GM21360 (cell line): ENCODE results near the gene PRCP.

Experiments used
- ATAC-seq: cut with Tn5 transposase; IDR thresholded peaks from one replicate; pipeline ENCODE4 v1.9.1; 2021; ENCODE audit warnings: mild to moderate bottlenecking, moderate library complexity; ENCODE audit not compliant: unreplicated experiment

Gene PRCP

DNA sequence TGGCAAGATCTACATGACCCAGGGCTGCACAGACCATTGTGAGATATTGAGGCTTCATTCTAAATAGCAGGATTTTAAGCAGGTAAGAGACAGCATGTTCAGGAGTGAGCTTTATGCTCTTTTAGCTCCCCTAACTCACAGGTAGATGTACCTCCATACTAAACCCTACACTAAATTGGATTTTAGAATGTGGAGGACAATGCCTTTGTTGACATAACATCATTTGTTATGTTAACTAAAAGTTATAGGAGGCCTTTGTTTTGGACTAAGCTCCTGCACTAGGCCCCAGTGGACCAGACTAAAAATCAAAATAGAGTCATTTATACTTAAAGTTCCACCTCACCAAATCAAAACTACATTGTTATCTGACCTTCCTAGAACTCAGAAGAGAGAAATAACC, 8.1 kb upstream of the PRCP start:
- no peak for ATAC-seq

DNA sequence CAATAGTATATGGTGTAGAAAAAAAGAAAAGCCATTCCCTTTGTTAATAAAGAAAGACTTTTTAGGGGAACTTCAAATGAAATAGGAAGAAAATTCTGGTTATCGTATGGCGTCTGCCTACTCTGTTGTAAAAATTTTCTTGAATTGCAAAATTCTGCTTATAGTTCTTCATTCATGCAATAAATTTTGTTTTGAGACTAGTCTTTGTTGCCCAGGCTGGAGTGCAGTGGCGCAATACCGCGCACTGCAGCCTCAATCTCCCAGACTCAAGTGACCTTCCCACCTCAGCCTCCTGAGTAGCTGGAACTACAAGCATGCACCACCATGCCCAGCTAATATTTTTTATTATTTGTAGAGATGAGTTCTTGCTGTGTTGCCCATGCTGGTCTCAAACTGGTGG, 7.1 kb upstream of the PRCP start:
- no peak for ATAC-seq

DNA sequence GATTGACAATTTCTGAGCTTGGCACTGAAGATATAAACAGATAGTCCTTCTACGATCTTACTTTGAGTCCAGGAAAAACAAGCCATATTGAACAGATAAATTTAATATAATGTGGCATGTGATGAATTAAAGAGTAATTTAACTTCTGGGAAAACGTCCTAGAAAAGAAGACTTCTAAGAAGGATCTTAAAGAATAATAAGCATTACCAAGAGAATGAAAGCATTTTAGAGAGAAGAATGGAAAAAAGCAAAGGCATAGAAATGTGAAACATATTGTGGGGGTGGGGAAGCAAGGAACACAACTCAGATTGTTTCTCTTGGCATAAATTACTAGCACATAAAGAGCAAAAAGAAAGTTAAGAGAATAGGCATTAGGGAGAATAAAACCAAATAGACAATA, 6.7 kb upstream of the PRCP start:
- ATAC-seq = no peak

DNA sequence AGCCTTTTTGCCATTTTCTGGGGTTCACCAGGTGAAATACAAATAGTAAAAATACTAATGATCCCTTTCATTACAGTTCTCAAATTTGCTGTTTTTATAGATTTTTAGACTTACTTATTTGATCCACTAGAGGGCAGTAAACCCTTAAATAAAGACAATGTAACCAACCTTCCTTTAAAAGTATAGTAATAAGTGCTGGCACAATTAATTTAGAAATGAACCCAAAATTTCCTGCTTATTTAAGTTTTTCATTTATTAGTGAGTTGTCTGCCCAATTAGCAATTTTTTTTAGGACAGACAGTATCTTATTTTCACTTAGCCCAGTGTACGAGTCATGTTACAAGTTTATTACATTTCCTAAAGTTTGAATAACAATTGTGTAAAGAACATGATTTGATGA, 6.0 kb upstream of the PRCP start:
- no peak for ATAC-seq

DNA sequence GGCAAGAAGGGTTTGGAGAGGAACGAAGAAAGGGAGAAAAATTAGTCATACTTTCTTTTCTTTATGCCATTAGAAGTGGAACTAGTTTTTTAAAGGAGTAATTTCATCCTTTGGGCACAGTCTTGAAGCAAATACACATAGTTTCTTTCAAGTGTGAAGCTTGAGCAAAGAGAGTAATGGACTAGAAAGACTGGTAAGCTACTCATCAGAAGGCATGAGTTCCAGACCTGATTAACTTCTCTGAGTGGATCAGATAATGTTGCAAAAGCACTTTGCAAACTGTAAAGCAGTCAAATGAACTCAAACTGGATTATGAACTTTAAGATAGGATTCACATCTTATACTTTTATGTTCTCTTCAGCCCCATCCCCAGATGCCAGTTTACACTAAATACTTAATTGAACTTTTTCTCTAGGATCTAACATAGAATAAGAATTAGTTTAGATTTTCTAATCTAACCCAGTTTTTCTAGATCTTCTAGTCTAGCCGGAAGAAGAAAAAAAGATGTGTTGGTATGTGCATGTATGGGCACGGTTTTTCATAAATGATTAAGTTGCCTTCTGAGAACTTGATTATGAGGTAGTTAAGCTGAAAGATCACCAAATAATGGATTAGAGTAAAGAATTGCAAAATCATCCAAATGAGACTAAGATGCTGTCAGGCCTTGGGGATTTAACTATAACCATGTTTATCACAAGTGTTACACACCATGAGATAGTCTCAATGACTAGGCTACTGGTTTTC, 3.8 kb upstream of the PRCP start:
- no peak for ATAC-seq

DNA sequence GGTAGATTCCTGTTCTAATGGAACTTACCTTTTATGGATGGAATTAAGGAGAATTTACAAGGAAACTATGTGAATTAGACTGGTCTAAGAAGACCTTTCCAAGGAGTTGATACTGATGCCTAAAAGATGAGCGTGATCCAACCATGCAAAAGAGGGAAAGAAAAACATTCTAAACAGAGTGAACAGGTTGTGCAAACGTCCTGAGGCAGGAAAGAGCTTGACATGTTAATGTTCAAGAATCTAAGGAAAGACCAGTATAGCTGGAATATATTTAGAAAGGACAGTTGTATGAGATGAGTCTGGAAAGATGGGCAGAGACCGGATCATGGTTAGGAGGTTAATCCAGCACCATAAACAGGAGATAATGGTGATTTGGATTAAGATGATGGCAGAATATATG, 2.6 kb upstream of the PRCP start:
- no peak for ATAC-seq

DNA sequence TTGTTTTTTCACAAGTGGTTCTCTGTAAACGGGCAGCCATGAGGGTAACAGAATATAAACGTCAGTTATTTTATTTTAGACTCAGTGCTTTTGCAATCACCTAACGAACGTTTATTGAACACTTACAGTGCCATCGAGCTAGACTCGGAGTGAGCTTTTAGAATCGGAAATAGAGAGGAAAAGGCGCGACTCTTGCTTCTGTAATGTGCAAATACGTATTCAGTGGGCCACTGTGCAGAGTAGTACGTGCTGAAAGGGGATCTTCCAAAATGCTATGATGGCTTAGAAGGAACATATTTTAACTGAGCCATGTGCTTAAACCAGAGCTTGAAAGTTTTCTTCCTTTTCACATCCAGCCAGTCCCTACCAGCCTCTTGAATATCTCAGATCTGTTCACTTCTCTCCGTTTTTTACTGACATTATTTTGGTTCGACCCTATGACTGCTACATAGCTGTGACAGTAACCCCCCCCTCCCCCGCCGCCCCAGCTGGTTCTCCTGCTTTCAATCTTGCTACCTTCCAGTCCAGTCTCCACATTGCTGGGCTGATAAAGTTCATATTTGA, 1.8 kb upstream of the PRCP start:
- ATAC-seq = no peak

DNA sequence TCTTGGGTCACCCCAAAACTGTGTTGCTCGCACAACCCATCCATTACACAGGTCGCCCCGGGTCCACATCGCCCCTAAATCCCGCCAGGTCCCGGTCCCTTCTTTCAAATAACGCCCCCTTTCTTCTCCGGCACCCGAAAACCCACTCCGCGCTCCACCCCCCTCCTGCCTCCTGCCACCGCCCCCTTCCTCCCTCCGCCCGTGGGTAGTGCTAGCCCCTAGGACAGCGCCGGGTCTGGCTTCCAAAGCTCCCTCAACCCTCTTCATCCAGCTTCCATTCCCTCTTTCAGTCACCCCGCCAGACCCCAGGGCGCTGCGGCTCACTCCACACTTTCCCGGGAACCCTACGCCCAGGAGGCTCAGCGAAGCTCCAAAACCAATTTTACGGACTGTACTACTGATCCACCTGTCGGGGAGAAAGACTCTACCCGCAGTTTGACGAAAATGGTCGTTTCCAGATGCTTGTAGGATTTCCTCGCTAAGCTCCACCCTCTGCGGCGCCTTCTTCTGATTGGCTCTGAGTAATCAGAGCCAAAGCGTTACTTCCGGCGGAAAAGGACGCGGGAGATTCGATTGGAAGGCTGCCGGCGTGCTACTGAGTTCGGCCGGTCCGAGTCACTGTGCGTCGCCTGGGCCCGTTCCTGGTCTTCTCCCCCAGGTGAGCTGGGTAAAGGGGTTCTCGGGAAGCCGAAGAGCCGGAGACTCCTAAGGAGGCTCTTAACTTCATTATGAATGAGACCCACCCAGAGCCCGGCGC, 1.1 kb upstream of the PRCP start, which contains the start of gene DDIAS:
TSS of gene DDIAS (plus strand) at position 572 of the 757 bp plus-strand sequence. CDS start 13,003 bp downstream, outside the sequence.
- peak; percentile 70 for ATAC-seq

DNA sequence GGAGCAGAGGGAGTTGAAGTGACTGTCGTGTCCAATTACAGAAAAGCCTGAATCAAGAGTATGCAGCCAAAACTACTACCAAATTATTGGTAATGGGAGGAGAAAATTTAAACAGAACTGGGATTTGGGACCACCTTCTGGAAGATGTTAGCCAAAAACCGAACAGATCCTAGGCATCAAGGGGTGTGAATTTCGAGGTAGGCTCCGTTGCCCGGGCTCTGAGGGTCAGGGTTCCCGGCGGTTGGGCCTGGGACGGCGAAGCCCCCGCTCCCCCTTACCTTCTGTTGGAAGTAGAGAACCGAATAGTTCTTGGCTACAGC, 313 bp downstream of the PRCP start:
- ATAC-seq = no peak

DNA sequence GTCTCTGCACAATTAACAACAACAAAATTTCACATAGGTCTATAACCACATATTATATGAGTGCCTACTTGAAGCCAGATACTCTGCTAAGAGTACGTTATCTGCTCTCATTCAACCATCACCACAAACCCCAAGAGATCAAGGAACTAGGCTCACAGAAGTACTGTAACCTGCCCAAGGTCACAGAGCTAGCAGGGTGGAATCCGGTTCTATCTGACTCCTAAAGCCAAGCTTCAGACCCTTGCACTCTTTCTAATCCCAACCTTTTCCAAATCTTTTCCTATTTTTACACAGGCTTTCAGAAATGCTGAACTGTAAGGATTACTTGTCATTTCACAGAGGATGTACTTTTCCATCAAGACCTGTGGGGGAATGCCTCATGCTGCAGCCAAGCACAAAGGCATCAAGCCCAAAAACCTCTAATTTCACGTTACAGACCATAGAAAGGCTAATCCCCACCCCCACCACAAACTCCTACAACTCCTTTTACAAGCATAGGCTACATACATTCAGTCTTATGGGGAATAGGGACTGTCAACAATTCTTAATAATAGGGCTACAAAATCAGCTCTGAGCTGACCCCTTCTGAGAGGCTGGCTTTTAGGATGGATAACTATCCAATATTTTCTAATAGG, 927 bp downstream of the PRCP start:
- ATAC-seq = no peak

DNA sequence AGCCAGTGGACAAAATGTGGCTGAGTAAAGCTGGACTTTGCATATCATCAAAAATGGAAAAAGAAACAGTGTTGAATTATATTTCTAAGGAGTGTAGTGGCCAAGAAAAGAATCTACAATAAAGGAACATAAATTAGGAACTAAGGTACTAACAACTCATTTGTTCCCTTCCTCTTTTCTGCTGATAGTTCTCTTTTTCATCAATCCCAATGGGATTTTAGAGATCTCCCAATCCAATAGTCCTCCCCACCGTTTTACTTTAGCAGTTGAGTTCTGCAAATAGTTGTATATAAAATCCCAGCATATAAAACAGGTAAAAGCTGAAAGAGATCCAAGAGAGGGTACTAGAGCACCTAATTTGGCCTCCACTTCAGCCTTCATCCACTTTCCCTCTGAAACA, 2.0 kb downstream of the PRCP start:
- no peak for ATAC-seq

DNA sequence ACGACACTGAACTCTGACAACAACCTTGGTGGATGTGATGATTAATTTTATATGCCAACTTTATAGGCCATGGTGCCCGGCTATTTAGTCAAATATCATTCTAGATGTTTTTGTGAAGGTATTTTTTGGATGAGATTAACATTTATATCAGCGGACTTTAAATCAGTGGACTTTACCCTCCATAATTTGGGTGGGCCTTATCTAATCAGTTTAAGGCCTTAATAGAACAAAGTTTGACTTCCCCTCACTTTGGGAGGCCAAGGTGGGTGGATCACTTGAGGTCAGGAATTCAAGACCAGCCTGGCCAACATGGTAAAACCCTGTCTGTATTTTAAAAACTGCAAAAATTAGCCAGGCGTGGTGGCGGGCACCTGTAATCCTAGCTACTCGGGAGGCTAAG, 4.0 kb downstream of the PRCP start:
- ATAC-seq = no peak

DNA sequence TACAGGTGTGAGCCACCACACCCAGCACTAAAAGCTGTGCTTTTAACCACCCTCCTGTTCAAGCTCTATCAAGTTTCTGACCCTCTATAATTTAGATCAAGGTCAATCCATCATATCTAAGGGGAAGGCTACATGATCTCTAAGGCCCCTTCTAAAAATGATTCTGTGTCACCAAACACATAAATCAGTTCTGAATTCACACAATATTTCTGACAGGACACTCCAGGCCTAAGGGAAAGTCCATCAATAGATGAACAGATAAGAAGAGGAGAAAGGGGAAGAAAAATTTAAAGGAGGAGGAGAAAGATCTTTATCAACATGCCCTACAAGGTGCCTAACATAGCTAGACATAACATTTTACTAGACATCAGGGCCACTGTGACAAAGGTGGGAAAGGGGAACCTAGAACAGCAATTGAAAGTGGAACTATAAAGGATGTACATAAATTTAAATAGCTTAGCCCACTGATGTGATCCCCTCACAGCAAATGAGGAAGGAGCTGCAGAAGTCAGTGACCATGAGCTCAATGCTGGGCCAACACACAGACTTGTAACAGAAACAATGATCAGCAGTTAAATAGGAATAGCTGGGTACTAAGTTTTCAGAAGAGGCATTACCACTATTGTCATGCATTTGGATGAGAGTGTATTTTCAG, 4.7 kb downstream of the PRCP start:
- peak; percentile 32 for ATAC-seq

DNA sequence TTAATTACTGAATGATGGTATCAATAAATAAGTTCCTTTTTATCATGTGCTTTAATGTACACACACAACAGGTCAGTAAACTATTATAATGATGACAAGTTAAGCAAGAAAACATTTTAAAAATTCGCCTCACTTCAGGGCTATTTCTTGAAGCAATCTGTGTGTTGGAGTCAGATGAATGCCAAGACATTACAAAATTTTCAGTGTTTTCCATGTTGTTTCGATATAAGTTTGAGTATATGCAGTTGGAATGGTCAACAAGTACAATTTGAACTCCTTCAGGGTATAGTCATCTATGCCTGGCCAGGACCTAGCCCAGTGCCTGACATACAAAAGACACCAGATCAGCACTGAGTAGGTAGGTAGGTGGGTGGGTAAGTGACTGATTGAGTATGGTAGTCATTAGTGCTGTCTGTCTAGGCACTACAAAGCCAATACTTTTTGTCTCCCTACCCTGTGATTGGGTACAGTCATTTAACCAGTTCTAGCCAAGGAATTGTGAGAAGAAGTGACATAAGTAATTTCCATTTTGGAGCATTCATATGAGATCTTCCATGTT, 7.5 kb downstream of the PRCP start:
- ATAC-seq = no peak

DNA sequence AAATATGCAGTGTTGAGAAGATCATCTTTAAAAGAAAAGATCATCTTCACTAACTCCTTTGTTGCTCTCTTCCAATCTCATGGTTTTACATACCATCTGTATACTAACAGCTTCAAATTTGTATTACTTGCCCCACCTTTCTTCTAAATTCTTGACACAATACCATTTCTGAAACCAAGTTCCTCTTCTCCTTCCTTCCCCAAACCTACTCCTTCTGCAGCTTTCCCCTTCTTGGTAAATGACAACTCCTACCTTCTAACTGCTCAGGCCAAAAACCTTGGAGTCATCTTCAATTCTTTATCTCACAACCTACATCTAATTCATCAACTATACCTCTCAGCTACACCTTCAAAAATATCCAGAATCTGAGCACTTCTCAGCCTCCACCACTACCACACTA, 9.3 kb downstream of the PRCP start:
- ATAC-seq = no peak

DNA sequence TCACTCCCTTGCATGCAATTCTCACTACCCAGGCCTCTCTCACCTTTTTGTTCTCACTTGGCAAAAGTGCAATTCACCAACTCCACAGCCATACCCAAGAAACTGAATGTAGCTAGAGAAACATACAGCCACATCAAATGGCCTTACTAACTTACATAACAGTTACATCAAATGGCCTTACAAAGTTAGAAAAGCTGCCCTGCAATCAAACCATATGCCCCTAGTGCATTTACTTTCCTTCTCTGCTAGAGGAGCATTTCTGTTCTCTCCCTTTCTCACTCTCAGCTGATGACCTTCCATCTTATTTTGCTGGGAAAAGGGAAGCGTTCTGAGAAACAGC, 10.3 kb downstream of the PRCP start:
- no peak for ATAC-seq

DNA sequence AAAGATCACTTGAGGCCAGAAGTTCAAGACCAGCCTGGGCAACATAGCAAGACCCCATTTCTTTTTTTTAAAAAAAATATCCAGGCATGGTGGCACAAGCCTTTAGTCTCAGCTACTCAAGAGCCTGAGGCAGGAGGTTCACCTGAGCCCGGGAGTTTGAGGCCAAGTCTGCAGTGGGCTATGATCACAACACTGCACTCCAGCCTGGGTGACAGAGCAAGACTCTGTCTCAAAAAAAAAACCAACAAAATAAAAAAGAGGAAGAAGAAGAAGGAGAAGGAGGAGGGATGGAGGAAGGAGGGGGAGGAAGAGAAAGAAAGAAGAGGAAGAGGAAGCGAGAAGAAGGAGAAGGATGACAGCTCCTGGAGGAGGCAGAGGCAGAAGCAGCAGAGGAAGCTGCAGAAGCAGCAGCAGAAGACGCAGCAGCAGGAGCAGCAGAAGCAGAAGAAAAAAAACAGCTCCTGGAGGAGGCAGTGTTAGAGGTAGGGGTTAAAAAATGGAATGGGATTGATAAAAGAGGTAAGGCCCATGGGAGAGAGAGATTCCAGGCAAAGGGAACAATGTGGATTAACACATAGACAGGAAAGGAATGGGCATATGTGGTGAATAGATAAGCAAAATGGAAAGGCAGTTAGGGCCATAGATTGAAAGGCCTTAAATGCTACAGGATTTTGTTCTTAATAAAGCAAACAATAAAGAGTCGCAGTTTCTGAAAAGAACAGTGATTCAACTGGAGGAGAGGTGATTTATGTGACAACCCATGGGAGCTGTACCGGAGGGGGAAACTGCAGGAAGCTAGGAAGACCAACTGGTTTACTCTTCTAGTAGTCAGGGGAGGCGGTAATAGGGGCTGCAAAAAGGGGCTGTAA, 10.9 kb downstream of the PRCP start:
- ATAC-seq = no peak

DNA sequence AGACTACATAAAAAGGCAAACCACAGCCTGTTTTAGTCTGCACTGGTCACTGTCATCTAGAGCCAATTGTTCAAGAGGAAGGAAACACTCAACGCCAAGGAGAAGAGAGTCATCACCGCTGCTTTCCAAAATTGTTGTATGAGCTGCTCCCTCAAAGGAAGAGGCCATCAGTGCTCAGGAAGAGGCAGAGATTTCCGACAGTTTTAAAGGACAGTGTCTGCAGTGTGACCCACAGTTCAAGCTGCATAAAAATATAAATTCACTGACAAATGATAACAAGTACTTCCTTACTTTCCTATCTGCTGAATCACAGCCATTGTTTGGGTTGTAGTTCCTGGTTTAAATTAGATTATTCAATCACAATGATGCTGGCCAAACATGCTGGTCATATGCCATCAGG, 16.4 kb downstream of the PRCP start:
- no peak for ATAC-seq

DNA sequence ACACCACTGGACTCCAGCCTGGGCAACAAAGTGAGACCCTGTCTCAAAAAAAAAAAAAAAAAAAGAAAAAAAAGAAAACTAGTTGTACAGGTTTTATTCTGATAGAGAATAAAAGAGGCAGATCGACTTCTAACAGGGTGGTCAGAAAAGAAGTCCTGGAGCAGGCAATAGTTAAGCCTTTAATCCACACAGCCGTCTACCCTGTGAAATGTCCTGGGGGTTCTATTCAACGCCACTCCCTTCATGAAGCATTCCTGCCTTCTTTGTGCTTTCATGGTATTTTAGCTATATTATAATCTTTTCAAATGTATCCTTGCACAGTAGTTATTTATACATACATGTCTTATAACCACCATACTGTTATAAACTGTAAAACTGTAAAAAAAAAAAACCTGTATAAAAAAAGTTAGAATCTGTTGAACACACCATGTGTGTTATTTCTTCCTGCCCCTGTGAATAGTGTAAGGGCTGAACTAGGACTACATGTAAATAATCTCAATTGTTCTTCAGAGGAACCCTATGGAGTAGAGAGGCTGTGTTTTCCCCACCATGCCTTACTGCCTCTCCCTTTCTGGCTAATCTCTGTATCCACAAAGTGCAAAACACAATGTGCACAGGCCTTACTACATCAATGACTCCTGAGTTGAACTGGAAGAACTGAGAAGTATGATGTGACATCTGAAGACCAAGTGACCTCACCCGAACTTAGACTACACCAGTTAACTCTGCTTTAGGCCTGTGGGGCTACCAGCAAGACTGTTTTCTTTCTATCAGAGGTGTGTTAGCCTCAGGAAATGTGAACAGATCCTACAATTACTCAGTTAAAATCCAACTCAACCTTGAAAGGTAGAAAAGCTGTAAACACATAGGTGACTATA, 25.3 kb downstream of the PRCP start:
- ATAC-seq = no peak
